GM20000 (cell line): ENCODE results near the gene PLPP7.

Source experiments
- DNase-seq: peaks from one replicate; pipeline ENCODE4 v3.0.0; 2012; ENCODE audit warnings: low spot score
- TF ChIP-seq, protein P1 (sequence below): IDR thresholded peaks from 2 replicates; pipeline ENCODE4 v1.5.1; 2012; ENCODE audit warnings: mild to moderate bottlenecking, control low read depth; ENCODE audit errors: extremely low read depth, missing control alignments

PLPP7 gene

DNA sequence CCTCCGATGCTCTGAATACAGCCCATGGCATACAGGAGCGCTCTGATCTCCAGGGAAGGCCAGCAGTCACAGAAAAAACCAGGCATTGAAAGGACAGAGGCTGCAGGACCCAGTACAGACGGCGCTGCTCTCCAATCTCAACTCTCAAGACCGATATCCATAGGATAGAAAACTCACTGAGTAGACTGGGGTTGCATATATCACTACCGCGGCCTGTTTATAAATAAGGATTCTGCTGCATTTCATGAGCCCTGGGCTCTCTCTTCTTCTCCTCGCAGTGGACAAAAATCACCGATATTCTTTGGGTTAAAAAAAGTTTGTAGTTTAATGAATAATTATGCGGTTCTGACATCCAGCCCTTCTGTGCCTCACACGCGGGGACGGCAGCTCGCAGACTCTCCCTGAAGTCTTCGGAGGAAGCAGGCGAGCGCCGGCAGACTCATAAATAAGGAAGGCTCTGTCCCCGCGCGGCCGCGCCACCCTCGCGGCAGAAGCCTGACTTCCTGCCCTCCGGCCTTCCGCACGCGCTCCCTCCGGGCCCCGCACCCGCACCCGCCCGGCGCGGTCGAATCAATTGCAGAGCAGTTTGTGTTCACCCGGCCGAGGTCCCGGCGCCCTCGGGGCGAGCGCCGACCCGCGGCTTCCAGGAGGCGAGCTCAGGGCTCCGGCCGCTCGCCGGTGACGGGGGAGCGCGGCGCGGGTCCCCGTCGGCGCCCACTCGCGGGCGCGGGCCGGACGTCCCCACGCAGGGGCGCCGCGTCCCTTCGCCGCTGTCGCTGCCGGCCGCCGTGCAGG is 13.2 kb upstream of the PLPP7 start, which contains the start of gene FAM78A:
Gene FAM78A, minus strand, starts transcription at position 417 of the 795 bp plus-strand sequence. Its CDS starts 331 bp downstream, at position 86.
- TF ChIP-seq, protein P1, sequence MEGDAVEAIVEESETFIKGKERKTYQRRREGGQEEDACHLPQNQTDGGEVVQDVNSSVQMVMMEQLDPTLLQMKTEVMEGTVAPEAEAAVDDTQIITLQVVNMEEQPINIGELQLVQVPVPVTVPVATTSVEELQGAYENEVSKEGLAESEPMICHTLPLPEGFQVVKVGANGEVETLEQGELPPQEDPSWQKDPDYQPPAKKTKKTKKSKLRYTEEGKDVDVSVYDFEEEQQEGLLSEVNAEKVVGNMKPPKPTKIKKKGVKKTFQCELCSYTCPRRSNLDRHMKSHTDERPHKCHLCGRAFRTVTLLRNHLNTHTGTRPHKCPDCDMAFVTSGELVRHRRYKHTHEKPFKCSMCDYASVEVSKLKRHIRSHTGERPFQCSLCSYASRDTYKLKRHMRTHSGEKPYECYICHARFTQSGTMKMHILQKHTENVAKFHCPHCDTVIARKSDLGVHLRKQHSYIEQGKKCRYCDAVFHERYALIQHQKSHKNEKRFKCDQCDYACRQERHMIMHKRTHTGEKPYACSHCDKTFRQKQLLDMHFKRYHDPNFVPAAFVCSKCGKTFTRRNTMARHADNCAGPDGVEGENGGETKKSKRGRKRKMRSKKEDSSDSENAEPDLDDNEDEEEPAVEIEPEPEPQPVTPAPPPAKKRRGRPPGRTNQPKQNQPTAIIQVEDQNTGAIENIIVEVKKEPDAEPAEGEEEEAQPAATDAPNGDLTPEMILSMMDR: no peak
- DNase-seq: peak; percentile 75

DNA sequence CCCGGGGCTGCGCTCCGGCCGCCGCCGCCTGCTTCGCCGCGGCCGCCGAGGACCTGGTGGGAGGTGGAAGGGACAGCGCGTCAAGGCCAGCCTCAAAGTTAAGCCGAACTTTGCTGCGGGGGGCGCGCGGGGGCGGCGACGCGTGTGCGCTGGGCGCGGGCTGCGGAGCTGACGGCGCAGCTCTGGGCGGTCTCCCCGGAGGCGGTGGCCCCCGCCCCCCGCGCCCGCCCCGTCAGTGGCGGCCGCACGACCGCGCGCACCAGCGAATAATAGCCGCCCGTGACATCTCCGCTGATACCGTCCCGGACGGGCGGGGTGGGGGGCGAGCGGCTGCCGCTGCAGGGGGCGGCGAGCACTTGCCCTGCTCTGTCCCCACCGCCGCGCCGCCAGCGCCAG is 12.6 kb upstream of the PLPP7 start:
- TF ChIP-seq, protein P1: no peak
- DNase-seq: peak; percentile 80

DNA sequence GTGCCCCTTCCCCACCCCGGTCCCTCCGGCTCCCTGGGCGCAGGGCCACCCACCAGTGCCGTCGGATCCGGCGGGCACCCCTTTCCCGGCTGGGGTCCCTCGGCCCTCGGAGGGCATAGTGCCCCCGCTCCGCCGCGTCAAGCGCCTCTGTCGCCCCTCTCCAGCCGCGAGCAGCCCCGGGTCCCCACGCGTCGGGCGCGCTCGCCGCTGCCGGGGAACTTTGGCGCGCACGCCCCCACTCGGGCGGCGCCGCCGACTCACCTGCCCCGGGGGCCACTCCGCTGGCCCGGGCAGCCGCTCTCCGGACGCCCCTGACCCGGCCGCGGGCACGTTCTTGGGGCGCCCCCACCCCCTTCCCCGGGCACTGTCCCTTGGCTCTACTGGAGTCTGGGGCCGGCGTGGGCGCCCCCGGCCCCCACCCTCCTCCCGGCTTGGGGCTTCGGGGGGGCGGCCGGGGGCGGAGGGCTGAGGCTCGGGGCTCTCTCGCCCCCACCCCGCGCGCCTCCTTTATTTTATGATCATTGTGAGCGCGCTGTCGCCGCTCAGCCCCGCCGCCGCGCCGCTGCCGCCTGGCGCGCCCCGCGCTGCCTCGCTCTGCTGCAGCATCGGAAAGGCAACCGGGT is 12.1 kb upstream of the PLPP7 start:
- TF ChIP-seq, protein P1: peak; percentile 37
- peak; percentile 78 for DNase-seq

DNA sequence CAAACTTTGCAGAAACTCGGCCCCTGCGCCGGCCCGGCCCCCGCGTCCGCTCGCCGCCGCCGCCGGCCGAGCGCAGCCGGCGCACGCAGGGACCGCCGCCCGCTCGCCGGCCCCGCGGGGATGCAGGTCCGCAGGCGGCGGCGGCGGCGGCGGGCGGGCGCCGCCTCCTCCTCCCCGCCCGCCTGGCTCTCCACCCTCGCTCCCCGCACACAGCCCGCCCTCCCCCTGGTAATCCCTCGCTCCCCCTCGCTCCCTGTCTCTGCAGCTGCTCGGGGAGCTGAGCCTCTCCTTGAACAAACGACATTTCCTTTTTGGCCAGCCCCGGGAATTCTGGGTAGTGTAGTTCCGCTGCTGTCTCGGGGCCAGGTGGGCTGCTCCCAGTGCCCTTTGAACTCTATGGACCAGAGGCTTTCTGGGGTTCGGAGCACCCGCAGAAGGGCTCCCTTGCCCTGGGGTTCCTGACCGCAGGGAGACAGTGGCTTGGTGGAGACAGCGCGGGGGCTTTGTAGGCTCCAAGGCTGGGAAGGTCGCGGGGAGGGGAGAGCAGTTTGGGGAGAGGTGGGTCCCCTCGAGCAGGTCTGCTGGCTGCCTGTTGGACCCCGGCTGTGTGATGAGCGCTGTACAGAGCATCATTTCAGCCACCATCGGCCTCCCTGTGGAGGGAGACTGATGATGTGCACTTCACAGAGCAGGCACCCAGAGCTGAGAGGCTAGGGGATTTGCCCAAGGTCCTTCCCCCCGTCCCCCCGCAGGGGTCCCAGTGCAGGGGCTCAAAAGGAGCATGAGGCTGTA is 11.4 kb upstream of the PLPP7 start:
- TF ChIP-seq, protein P1: no peak
- DNase-seq: peak; percentile 94

DNA sequence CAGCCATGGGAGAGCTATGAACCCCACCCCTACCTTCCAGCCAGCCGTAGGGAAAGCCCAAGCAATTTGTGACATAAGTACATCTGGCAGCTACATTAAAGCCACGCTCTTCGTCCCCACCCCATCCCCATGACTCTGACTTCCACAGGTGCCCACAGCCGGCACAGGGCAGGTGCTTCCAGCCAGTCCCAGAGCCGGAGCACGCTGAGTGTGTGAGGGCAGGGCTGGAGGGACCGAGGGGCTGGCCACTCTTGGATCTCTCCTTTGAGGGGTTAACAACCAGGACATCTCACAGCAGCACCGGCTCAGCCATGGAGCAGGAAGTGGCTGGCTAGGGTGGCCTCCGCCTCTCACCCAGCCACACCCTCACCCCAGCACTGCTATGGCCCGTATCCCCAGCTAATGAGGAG is 10.8 kb upstream of the PLPP7 start:
- TF ChIP-seq, protein P1: no peak

DNA sequence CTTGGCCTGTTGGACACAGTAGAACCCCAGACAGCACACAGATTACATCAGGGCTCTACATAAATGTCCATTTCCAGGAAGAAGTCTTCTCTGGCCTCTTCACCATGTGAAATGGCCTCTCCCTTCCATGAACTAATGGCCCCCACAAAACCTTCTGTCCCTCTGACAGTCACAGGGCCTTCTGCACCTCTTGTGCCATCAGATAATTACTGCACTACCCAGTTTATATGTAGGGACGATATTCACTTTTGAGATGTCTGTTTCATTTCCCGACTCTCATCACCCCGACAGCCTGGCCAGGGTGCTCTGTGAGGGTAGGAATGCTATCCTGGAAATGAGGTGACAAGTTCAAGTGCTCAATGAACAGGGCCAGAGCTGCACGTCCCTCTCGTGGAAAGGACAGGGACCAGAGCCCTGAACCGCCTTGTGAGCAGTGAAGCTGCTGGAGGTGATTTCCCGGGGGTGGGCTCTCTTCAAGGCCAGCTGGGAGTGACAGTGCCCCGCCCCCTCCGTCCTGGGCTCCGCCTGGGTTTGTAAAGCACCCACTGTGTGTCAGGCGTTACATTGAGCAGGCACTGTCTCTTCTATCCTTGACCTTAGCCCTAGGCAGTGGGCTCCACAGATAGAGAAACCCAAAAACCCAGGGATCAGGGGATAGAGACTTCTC is 10.2 kb upstream of the PLPP7 start:
- no peak for DNase-seq
- TF ChIP-seq, protein P1: no peak

More for the DNA sequence above, 10.8 kb upstream of the PLPP7 start:
- DNase-seq: no peak
